K562 (cell line): ENCODE measurements around the gene ACSL3. TPM values are rescaled to one million over a fixed set of nuclear protein-coding genes. Genes with fewer than 3 reads are reported as not detected.

ENCODE experiments used
- CUX1 ChIP-seq: fragments of 200-800 bp; sonication (Bioruptor generic); IDR thresholded peaks from 2 replicates; pipeline ENCODE4 v1.6.1; 2016; ENCODE audit warnings: missing genetic modification characterization, missing compliant biosample characterization
- GMEB1 ChIP-seq: fragments of 250-450 bp; sonication (Bioruptor Pico); IDR thresholded peaks from 2 replicates; pipeline ENCODE4 v1.4.0; 2020; ENCODE audit warnings: mild to moderate bottlenecking
- HMBOX1 ChIP-seq: sonication (generic); IDR thresholded peaks from 2 replicates; pipeline ENCODE4 v1.6.1; 2016
- MBD2 ChIP-seq: sonication (generic); IDR thresholded peaks from 2 replicates; pipeline ENCODE4 v1.6.1; 2016; ENCODE audit warnings: low read depth, borderline replicate concordance
- U2AF1 ChIP-seq: fragments of 200-400 bp; formaldehyde crosslinking; optimal IDR thresholded peaks from 2 replicates; pipeline ENCODE3; 2017; ENCODE audit warnings: mild to moderate bottlenecking, low read depth, low read length, moderate library complexity
- polyA plus RNA-seq, 8 experiments: library from polyadenylated mRNA; depleted of rRNA in 4 of 8; stranded (reverse) in 5 of 8; unstranded in 3 of 8; fragments of >200 nt; fragmentation: Nextera tagmentation in 2 of 8; fragmentation: Illumina TruSeq in 1 of 8; extraction: Ambion mirVana in 2 of 8; extraction: Trizol in 1 of 8; gene quantifications; 2 replicates each; pipeline versions ENCODE4 v1.2.1 to v1.2.3, GENCODE V29; 2011 to 2014; ENCODE audit warnings: inconsistent platforms in 1 of 8, missing spikeins in 1 of 8
- total RNA-seq, 7 experiments: library from RNA; depleted of rRNA in 6 of 7; stranded (reverse); fragments of >200 nt in 6 of 7; fragmentation: Illumina TruSeq in 2 of 7; extraction: Trizol in 2 of 7; gene quantifications; 2 replicates each; pipeline versions ENCODE4 v1.2.1 to v1.2.3, GENCODE V29; 2011 to 2021; ENCODE audit warnings: low replicate concordance in 1 of 7

ACSL3 gene
- total and polyA plus RNA-seq, 9 of the 15 experiments (the other 6 are each of a cell fraction or from before 2014, with no cell fraction given): 21.3 to 123 (median 85.2) TPM

GRCh38 chr2:222928335-222928734, 67.5 kb downstream of the ACSL3 start (continued):
- TF ChIP-seq CUX1 (CRISPR knock-in tag) (no peak), GMEB1 (CRISPR knock-in tag) (no peak), U2AF1 (no peak), MBD2 (no peak), HMBOX1 (no peak)
